ENCODE measurements around the gene UGT1A6. TPM values are rescaled to one million over a fixed set of nuclear protein-coding genes. Genes with fewer than 3 reads are reported as not detected.
A peak's percentile ranks its signal among the peaks of the same experiment; 100 is the strongest.
"Not testable (repeated sequence)": the region's sequence is repeated elsewhere in the genome, so short reads cannot be mapped to it uniquely, and the experiment has no call there.

Gene UGT1A6
- polyA plus RNA-seq, 1 donor: 0.06 TPM

- Histone ChIP-seq H3K4me1 (ENCODE audit: control insufficient read depth, insufficient read depth, low read length) (no peaks in the 10 kb centered on the region), H3K27ac (ENCODE audit: low read length) (no peak overlapping the region), H3K36me3 (ENCODE audit: control insufficient read depth, insufficient read depth, low read length) (no peaks in the 10 kb centered on the region), H3K4me3 (ENCODE audit: low read length) (no peak overlapping the region), H3K9me3 (ENCODE audit: control insufficient read depth, low read depth, low read length) (no peaks in the 10 kb centered on the region), H3K27me3 (ENCODE audit: control insufficient read depth, insufficient read depth, low read length) (no peaks in the 10 kb centered on the region)
- no CpG with 5 or more reads among the region's 1 CpG for WGBS (ENCODE audit: insufficient coverage, low lambda C conversion rate)
- no peak for DNase-seq
These were observed 7.4 kb downstream of the UGT1A6 start for GRCh38 chr2:233700028-233700635.

GRCh38 chr2:233700842-233701241 is 8.2 kb downstream of the UGT1A6 start:
- not testable (repeated sequence) for H3K36me3 ChIP-seq (ENCODE audit: control insufficient read depth, insufficient read depth, low read length); H3K9me3 ChIP-seq (ENCODE audit: control insufficient read depth, low read depth, low read length); H3K4me3 ChIP-seq (ENCODE audit: low read length); H3K27ac ChIP-seq (ENCODE audit: low read length); H3K27me3 ChIP-seq (ENCODE audit: control insufficient read depth, insufficient read depth, low read length); H3K4me1 ChIP-seq (ENCODE audit: control insufficient read depth, insufficient read depth, low read length); DNase-seq
- WGBS (ENCODE audit: insufficient coverage, low lambda C conversion rate): no CpG with 5 or more reads among the region's 5 CpGs

DNA sequence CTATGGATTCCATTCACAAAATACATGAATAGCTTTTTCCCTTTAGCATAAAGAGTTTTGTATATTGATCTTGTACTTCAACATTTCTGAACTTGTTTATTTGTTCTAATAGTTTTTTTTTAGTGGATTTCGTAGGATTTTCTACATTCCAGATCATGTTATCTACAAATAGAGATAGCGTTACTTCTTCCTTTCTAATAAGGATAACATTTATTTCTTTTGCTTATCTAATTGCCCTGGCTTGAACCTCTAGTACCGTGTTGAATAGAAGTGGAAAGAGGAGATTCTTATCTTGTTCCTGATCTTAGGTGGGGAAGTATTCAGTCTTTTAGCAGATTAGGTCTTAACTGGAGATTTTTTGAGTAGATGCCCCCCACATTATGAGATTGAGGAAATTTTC is 9.5 kb downstream of the UGT1A6 start:
- Histone ChIP-seq H3K36me3 (ENCODE audit: control insufficient read depth, insufficient read depth, low read length) (no peaks in the 10 kb centered on the region), H3K9me3 (ENCODE audit: control insufficient read depth, low read depth, low read length) (no peaks in the 10 kb centered on the region), H3K4me3 (ENCODE audit: low read length) (no peak overlapping the region), H3K4me1 (ENCODE audit: control insufficient read depth, insufficient read depth, low read length) (peaks cover 10% of the 10 kb centered on the region), H3K27me3 (ENCODE audit: control insufficient read depth, insufficient read depth, low read length) (no peaks in the 10 kb centered on the region), H3K27ac (ENCODE audit: low read length) (no peak overlapping the region)
- 30% methylated on average over 3 of the region's 3 CpGs for WGBS (ENCODE audit: insufficient coverage, low lambda C conversion rate)
- no peak for DNase-seq

DNA sequence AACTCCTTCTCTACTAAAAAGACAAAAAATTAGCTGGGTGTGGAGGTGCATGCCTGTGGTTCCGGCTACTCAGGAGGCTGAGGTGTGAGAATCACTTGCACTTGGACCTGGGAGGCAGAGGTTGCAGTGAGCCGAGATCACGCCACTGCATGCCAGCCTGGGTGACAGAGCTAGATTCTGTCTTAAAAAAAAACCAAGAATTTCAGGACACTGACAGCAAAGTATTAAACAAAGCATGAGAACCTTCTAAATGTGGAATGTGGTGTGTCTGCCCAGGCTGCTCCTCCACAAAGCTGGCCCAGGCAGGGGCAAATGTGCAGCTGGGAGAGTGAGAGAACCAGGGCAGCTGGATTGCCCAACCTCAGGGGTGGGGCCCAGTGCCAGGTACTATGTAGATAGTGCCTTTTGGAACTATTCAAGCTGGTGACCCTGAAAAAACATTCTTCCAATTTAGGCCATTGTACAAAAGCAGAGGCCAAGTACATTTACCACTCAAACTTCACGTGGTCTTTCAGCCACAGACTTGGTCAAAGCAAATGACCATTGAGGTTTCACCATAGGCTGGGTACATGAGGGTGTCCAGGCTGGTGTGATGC is 13.3 kb downstream of the UGT1A6 start:
- H3K27ac ChIP-seq (ENCODE audit: low read length): no peak overlapping the region
- H3K4me3 ChIP-seq (ENCODE audit: low read length): no peak overlapping the region
- no peaks in the 10 kb centered on the region for H3K9me3 ChIP-seq (ENCODE audit: control insufficient read depth, low read depth, low read length)
- peaks cover 10% of the 10 kb centered on the region for H3K4me1 ChIP-seq (ENCODE audit: control insufficient read depth, insufficient read depth, low read length)
- DNase-seq: peak in 1 of 2 donors; percentile 39
- no peaks in the 10 kb centered on the region for H3K27me3 ChIP-seq (ENCODE audit: control insufficient read depth, insufficient read depth, low read length)
- no CpG with 5 or more reads among the region's 4 CpGs for WGBS (ENCODE audit: insufficient coverage, low lambda C conversion rate)
- H3K36me3 ChIP-seq (ENCODE audit: control insufficient read depth, insufficient read depth, low read length): no peaks in the 10 kb centered on the region

DNA sequence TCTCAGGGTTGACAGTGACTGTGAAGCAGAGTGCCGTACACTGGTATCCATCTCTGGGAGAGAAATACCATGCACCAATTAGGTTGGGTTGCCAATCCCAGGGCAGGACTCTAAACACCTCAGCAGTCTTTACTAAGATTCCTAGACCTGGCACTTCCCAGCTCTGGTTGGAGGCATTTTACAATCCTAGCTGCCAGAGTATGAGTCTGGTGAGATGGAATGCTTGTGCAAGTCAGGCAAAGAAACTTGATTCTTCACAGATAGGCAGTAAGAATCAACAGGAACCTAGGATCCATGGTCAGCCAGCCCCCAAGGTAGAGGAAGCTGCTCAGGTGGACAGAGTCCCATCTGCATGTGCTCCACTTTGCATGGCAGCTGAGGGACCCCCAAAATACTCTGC is 14.0 kb downstream of the UGT1A6 start:
- no peak overlapping the region for H3K4me3 ChIP-seq (ENCODE audit: low read length)
- H3K27me3 ChIP-seq (ENCODE audit: control insufficient read depth, insufficient read depth, low read length): no peaks in the 10 kb centered on the region
- H3K9me3 ChIP-seq (ENCODE audit: control insufficient read depth, low read depth, low read length): no peaks in the 10 kb centered on the region
- DNase-seq: no peak
- H3K4me1 ChIP-seq (ENCODE audit: control insufficient read depth, insufficient read depth, low read length): peaks cover 12% of the 10 kb centered on the region
- no CpG with 5 or more reads among the region's 1 CpG for WGBS (ENCODE audit: insufficient coverage, low lambda C conversion rate)
- no peak overlapping the region for H3K27ac ChIP-seq (ENCODE audit: low read length)
- H3K36me3 ChIP-seq (ENCODE audit: control insufficient read depth, insufficient read depth, low read length): no peaks in the 10 kb centered on the region

DNA sequence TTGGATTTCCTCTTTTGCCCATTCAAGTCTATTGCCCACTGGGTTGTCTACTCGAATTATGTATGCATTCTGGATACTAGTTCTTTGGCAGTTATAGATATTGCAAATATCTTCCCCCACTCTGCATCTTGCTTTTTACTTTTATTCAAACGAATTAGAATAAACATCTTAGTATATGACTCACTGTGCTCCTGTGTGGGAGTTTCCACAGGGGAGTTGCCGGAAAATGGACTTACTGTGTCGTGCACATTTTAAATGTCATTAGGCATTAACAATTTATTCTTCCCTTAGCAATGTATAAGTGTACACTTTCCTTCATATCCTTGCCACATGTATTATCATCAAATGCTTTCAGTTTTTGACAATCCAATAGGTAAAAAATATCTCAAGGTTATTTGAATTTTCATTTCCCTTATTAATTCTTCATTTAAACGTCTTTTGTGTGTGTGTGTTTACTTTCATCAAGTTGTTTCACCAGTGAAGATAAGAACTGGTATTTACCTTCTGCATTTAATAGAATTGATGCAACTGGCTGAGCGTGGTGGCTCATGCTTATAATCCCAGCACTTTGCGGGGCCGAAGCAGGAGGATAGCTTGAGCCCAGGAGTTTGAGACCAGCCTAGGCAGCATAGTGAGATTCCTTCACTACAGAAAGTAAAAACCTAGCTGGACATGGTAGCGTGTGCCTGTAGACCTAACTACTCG is 15.4 kb downstream of the UGT1A6 start:
- no peaks in the 10 kb centered on the region for H3K36me3 ChIP-seq (ENCODE audit: control insufficient read depth, insufficient read depth, low read length)
- no peaks in the 10 kb centered on the region for H3K27me3 ChIP-seq (ENCODE audit: control insufficient read depth, insufficient read depth, low read length)
- DNase-seq: no peak
- 56% methylated on average over 2 of the region's 10 CpGs for WGBS (ENCODE audit: insufficient coverage, low lambda C conversion rate)
- H3K27ac ChIP-seq (ENCODE audit: low read length): no peak overlapping the region
- H3K4me3 ChIP-seq (ENCODE audit: low read length): no peak overlapping the region
- peaks cover 25% of the 10 kb centered on the region for H3K4me1 ChIP-seq (ENCODE audit: control insufficient read depth, insufficient read depth, low read length)
- no peaks in the 10 kb centered on the region for H3K9me3 ChIP-seq (ENCODE audit: control insufficient read depth, low read depth, low read length)

DNA sequence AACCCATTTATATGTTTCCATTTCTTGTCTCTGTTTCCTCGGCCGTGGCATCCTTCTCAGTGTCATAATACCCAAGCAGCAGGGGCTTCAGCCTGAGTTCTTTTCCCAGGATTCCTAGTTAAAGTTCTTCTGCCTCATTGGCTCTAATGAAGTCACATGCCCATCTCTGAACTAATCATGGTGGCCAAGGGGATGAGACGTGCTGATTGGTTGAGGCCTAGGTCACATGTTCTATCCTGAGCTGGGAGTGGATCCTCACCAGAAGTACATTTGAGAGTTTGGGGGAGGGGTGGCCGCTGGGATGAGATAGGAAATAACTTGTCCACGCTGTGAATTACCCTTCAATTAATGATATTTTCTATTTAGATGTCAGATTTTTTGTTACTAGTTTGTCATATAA is 16.3 kb downstream of the UGT1A6 start:
- Histone ChIP-seq H3K27me3 (ENCODE audit: control insufficient read depth, insufficient read depth, low read length) (no peaks in the 10 kb centered on the region), H3K9me3 (ENCODE audit: control insufficient read depth, low read depth, low read length) (no peaks in the 10 kb centered on the region), H3K4me1 (ENCODE audit: control insufficient read depth, insufficient read depth, low read length) (peaks cover 26% of the 10 kb centered on the region), H3K27ac (ENCODE audit: low read length) (no peak overlapping the region), H3K4me3 (ENCODE audit: low read length) (no peak overlapping the region), H3K36me3 (ENCODE audit: control insufficient read depth, insufficient read depth, low read length) (no peaks in the 10 kb centered on the region)
- WGBS (ENCODE audit: insufficient coverage, low lambda C conversion rate): no CpG with 5 or more reads among the region's 5 CpGs
- no peak for DNase-seq

- no peaks in the 10 kb centered on the region for H3K27me3 ChIP-seq (ENCODE audit: control insufficient read depth, insufficient read depth, low read length)
- H3K9me3 ChIP-seq (ENCODE audit: control insufficient read depth, low read depth, low read length): no peaks in the 10 kb centered on the region
- H3K4me1 ChIP-seq (ENCODE audit: control insufficient read depth, insufficient read depth, low read length): peaks cover 20% of the 10 kb centered on the region
- no peak overlapping the region for H3K4me3 ChIP-seq (ENCODE audit: low read length)
- no CpG with 5 or more reads among the region's 11 CpGs for WGBS (ENCODE audit: insufficient coverage, low lambda C conversion rate)
- no peaks in the 10 kb centered on the region for H3K36me3 ChIP-seq (ENCODE audit: control insufficient read depth, insufficient read depth, low read length)
- H3K27ac ChIP-seq (ENCODE audit: low read length): no peak overlapping the region
- peak; percentile 56 to 68 for DNase-seq
These were observed 18.8 kb downstream of the UGT1A6 start for GRCh38 chr2:233711312-233712008.

- Histone ChIP-seq H3K4me3 (ENCODE audit: low read length) (no peak within 1 kb of the TSS), H3K9me3 (ENCODE audit: control insufficient read depth, low read depth, low read length) (no peaks in the 10 kb centered on the region), H3K4me1 (ENCODE audit: control insufficient read depth, insufficient read depth, low read length) (peaks cover 16% of the 10 kb centered on the region), H3K27me3 (ENCODE audit: control insufficient read depth, insufficient read depth, low read length) (no peaks in the 10 kb centered on the region), H3K36me3 (ENCODE audit: control insufficient read depth, insufficient read depth, low read length) (no peaks in the 10 kb centered on the region), H3K27ac (ENCODE audit: low read length) (no peak within 1 kb of the TSS)
- DNase-seq: peak; percentile 35 to 65
- WGBS (ENCODE audit: insufficient coverage, low lambda C conversion rate): 100% methylated on average over 1 of the region's 14 CpGs
These were observed 20.0 kb downstream of the UGT1A6 start, which contains the start of gene UGT1A5 for GRCh38 chr2:233712611-233713261. UGT1A5 (plus strand) TSS chr2:233712907; CDS start chr2:233712992, 85 bp downstream.

GRCh38 chr2:233713262-233713615 is 20.5 kb downstream of the UGT1A6 start:
- Histone ChIP-seq H3K36me3 (ENCODE audit: control insufficient read depth, insufficient read depth, low read length) (no peaks in the 10 kb centered on the region), H3K27me3 (ENCODE audit: control insufficient read depth, insufficient read depth, low read length) (no peaks in the 10 kb centered on the region), H3K4me1 (ENCODE audit: control insufficient read depth, insufficient read depth, low read length) (peaks cover 16% of the 10 kb centered on the region), H3K4me3 (ENCODE audit: low read length) (no peak overlapping the region), H3K27ac (ENCODE audit: low read length) (no peak overlapping the region), H3K9me3 (ENCODE audit: control insufficient read depth, low read depth, low read length) (no peaks in the 10 kb centered on the region)
- DNase-seq: no peak
- WGBS (ENCODE audit: insufficient coverage, low lambda C conversion rate): 85% methylated on average over 2 of the region's 7 CpGs
